Breast epithelium (tissue), 4 donors: ENCODE data around the gene CRYGB. TPM values are rescaled to one million over a fixed set of nuclear protein-coding genes. Genes with fewer than 3 reads are reported as not detected.
"Not testable (repeated sequence)": the region's sequence is repeated elsewhere in the genome, so short reads cannot be mapped to it uniquely, and the experiment has no call there.

ENCODE experiments used
- DNase-seq, 2 donors: peaks; one replicate each; pipeline ENCODE4 v3.0.0-alpha.2; 2019; ENCODE audit warnings: low spot score in 2 of 2
- H3K27ac ChIP-seq, 2 donors: fragments of 200-600 bp; sonication (generic) in 1 of 2; one replicate each; pipeline ENCODE4 v1.5.1; 2016 to 2019; ENCODE audit warnings: mild to moderate bottlenecking in 1 of 2
- H3K27me3 ChIP-seq, 2 donors: fragments of 200-600 bp; sonication (generic) in 1 of 2; one replicate each; pipeline versions ENCODE4 v1.5.1 to v1.6.0; 2017 to 2019; ENCODE audit warnings: control low read depth in 1 of 2, mild to moderate bottlenecking in 1 of 2
- H3K36me3 ChIP-seq: fragments of 200-600 bp; one replicate; pipeline ENCODE4 v1.5.1; 2019
- H3K4me1 ChIP-seq, 2 donors: fragments of 200-600 bp; sonication (generic); one replicate each; pipeline ENCODE4 v1.5.1; 2016 to 2019; ENCODE audit warnings: control low read depth in 1 of 2
- H3K4me3 ChIP-seq, 3 donors: fragments of 200-600 bp; sonication (generic); 1 replicate in 2 of 3; 2 replicates in 1 of 3; pipeline ENCODE4 v1.5.1; 2016 to 2019; ENCODE audit warnings: mild to moderate bottlenecking in 3 of 3, moderate library complexity in 2 of 3
- H3K9me3 ChIP-seq, 2 donors: fragments of 200-600 bp; sonication (generic) in 1 of 2; one replicate each; pipeline ENCODE4 v1.5.1; 2016 to 2019; ENCODE audit warnings: control low read depth in 1 of 2
- POLR2A ChIP-seq: fragments of 450-650 bp; IDR thresholded peaks from one replicate; pipeline ENCODE4 v1.6.1; 2016; ENCODE audit warnings: antibody characterized with exemption, mild to moderate bottlenecking, moderate library complexity
- POLR2AphosphoS5 ChIP-seq, 3 donors: sonication (generic); formaldehyde crosslinking; IDR thresholded peaks; one replicate each; pipeline ENCODE4 v1.6.1; 2017; ENCODE audit warnings: antibody characterized with exemption in 3 of 3
- intact Hi-C: fragments of 100-400 bp; cut with DNase I; formaldehyde crosslinking; loops from one replicate; pipeline ENCODE4 v1.15.1; 2023; ENCODE audit warnings: low total_unique reads
- total RNA-seq, 3 donors: library from RNA; depleted of rRNA; stranded (reverse); fragments of >200 nt; gene quantifications; one replicate each; pipeline ENCODE4 v1.1.0, GENCODE V29; 2016
- TF ChIP-seq, protein P1 (sequence below), 3 donors: fragments of 450-650 bp; IDR thresholded peaks; one replicate each; pipeline ENCODE4 v1.5.1; 2016 to 2017; ENCODE audit warnings: antibody characterized with exemption in 3 of 3, mild to moderate bottlenecking in 3 of 3, moderate library complexity in 3 of 3

CRYGB gene
- total RNA-seq, 3 donors from 2014 or later = not detected

DNA sequence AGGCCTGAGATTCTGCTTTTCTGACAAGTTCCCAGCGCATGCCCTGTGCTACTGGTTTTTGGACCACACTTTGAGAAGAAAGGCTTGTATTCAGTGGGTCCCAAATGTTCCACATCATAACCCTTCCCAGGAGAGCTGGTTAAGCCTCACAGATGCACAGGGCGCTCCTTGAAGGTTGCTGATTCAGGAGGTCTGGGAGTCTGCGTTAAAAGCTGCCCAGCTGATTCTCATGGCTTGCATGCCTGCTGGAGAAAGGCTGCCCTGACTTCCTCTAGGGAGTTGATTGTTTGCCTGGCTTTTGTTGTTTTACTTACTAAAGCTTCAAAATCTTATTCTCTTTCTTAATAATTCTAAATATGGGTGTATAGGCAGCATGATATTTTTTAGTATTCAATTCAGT is 42.3 kb downstream of the CRYGB start:
- intact Hi-C loops = no loop called here
- no peak overlapping the region for H3K4me3 ChIP-seq
- no peak for DNase-seq
- H3K27me3 ChIP-seq = no peaks in the 10 kb centered on the region
- H3K9me3 ChIP-seq = no peaks in the 10 kb centered on the region
- no peaks in the 10 kb centered on the region for H3K36me3 ChIP-seq
- H3K27ac ChIP-seq = no peak overlapping the region
- TF ChIP-seq, protein P1, sequence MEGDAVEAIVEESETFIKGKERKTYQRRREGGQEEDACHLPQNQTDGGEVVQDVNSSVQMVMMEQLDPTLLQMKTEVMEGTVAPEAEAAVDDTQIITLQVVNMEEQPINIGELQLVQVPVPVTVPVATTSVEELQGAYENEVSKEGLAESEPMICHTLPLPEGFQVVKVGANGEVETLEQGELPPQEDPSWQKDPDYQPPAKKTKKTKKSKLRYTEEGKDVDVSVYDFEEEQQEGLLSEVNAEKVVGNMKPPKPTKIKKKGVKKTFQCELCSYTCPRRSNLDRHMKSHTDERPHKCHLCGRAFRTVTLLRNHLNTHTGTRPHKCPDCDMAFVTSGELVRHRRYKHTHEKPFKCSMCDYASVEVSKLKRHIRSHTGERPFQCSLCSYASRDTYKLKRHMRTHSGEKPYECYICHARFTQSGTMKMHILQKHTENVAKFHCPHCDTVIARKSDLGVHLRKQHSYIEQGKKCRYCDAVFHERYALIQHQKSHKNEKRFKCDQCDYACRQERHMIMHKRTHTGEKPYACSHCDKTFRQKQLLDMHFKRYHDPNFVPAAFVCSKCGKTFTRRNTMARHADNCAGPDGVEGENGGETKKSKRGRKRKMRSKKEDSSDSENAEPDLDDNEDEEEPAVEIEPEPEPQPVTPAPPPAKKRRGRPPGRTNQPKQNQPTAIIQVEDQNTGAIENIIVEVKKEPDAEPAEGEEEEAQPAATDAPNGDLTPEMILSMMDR (IDR thresholded peaks at IDR 0.05) = no peak
- TF ChIP-seq POLR2AphosphoS5 (IDR thresholded peaks at IDR 0.05) (no peak), POLR2A (no peak)
- no peaks in the 10 kb centered on the region for H3K4me1 ChIP-seq

DNA sequence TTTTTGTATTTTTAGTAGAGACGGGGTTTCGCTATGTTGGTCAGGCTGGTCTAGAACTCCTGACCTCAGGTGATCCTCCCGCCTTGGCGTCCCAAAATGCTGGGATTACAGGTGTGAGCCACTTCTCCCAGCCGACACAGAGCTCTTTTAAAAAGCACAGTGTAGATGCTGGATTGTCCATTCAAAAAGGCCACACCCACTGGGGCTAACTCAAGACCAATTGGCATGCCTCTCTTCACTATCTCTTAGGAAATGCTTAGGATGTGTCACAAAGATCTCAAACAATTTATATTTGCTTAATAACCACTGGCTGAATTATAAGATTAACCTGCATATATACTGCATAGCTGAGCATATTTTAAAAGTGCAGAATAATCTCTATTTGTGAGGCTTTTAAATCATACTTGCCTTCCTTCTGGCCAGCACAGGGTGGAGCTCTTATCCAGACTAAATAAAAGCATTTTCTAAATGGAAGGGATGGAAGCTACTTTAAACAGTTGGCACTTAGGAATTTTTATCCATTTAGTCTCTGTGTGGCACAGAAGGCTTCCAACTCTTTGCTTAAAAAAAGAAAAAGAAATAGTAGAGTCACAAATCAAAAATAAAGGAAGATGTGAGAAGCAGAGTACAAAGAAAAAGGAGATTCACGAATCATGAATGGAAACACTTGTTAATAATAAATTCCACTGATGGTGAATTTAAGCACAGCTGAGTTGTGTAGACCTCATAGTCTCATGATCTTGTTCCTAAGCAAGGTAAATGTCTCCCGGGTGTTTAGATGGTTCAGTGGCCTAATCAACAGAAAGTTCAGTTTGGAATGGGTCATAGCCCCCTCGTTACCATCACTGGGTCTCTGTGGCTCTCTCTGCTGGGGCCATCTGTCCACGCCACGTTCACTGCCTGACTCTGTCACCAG is 44.0 kb downstream of the CRYGB start:
- no peaks in the 10 kb centered on the region for H3K9me3 ChIP-seq

DNA sequence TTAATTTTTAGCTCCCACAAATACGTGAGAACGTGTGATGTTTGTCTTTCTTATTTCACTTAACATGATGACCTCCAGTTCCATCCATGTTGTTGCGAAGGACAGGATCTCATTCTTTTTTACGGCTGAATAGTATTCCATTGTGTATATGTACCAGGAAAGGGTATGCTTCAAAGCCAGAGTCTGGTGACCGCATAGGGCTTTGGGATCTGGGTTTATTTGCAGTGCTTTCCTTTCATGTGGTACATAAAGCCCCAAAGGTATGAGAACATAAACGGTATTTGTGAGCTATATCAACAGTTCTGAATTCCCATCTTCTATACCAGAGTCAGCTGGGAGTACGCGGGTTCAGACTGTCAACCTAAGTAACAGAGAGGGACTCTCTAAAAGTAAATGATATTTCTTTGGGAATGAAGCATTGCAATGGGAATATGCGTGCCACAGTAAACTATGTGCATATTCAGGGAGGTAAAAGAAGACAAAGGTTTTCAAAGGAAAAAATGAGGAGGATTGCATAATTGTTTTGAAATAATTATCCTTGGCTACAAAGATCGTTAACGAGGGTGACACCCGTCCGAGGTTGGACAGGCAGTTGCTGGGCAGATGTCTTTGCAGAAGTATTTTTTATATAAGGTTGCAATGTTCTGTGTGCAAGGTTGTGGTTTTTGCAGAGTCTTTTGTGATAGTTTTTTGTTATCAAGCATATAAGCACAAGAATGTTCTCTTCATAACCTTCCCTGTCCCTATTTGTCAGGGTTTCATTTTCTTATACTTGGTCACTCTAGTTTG is 46.1 kb downstream of the CRYGB start:
- H3K27me3 ChIP-seq = no peaks in the 10 kb centered on the region

More for the DNA sequence above, 44.0 kb downstream of the CRYGB start:
- no peaks in the 10 kb centered on the region for H3K4me1 ChIP-seq
- H3K27me3 ChIP-seq = no peaks in the 10 kb centered on the region
- no peak overlapping the region for H3K4me3 ChIP-seq
- H3K27ac ChIP-seq = no peak overlapping the region
- intact Hi-C loops = no loop called here
- no peak for TF ChIP-seq POLR2AphosphoS5 (IDR thresholded peaks at IDR 0.05)
- TF ChIP-seq, protein P1 (IDR thresholded peaks at IDR 0.05) = no peak
- no peak for TF ChIP-seq POLR2A
- no peak for DNase-seq
- no peaks in the 10 kb centered on the region for H3K36me3 ChIP-seq

GRCh38 chr2:208098701-208099100 is 47.3 kb downstream of the CRYGB start:
- H3K4me3 ChIP-seq, H3K36me3 ChIP-seq, H3K27ac ChIP-seq, intact Hi-C loops, H3K27me3 ChIP-seq, H3K4me1 ChIP-seq, H3K9me3 ChIP-seq, DNase-seq: not testable (repeated sequence)

More for the DNA sequence above, 46.1 kb downstream of the CRYGB start:
- H3K36me3 ChIP-seq = no peaks in the 10 kb centered on the region
- H3K27ac ChIP-seq = no peak overlapping the region
- TF ChIP-seq POLR2A = no peak
- TF ChIP-seq, protein P1 (IDR thresholded peaks at IDR 0.05) = no peak
- TF ChIP-seq POLR2AphosphoS5 (IDR thresholded peaks at IDR 0.05) = no peak
- H3K9me3 ChIP-seq = no peaks in the 10 kb centered on the region
- intact Hi-C loops = no loop called here
- no peak for DNase-seq
- H3K4me3 ChIP-seq = no peak overlapping the region
- no peaks in the 10 kb centered on the region for H3K4me1 ChIP-seq

DNA sequence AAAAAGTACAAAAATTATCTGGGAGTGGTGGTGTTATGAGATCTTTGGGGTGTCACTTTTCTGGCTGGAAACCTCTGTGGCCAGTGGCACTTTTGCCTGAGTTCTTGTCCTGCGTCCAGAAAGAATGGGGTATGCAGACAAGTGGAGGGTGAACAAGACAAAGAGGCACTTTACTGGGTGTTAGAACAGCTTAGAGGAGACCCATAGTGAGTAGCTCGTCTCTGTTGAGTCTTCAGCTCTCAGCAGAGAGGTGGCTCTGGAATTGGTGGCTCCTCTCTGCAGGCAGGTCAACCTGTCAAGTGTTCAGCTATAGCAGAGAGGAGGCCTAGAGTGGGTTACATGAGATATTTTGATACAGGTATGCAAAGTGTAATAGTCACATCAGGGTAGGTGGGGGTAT is 47.7 kb downstream of the CRYGB start:
- intact Hi-C loops = no loop called here
- H3K4me3 ChIP-seq = no peak overlapping the region
- TF ChIP-seq, protein P1 (IDR thresholded peaks at IDR 0.05) = no peak
- TF ChIP-seq POLR2A (no peak), POLR2AphosphoS5 (IDR thresholded peaks at IDR 0.05) (no peak)
- H3K27me3 ChIP-seq = no peaks in the 10 kb centered on the region
- H3K27ac ChIP-seq = no peak overlapping the region
- H3K36me3 ChIP-seq = no peaks in the 10 kb centered on the region
- no peaks in the 10 kb centered on the region for H3K4me1 ChIP-seq
- DNase-seq = no peak
- H3K9me3 ChIP-seq = no peaks in the 10 kb centered on the region
